GM18517 (cell line): ENCODE results near the gene TRAP1.
"Not testable (repeated sequence)": the region's sequence is repeated elsewhere in the genome, so short reads cannot be mapped to it uniquely, and the experiment has no call there.

Experiments used
- ATAC-seq: cut with Tn5 transposase; IDR thresholded peaks from one replicate; pipeline ENCODE4 v1.9.1; 2021; ENCODE audit warnings: mild to moderate bottlenecking, moderate library complexity; ENCODE audit not compliant: unreplicated experiment

TRAP1 gene

GRCh38 chr16:3674513-3675295 is 42.6 kb downstream of the TRAP1 start:
- no peak for ATAC-seq

GRCh38 chr16:3673676-3674377 is 43.5 kb downstream of the TRAP1 start:
- no peak for ATAC-seq

GRCh38 chr16:3673201-3673600 is 44.1 kb downstream of the TRAP1 start:
- ATAC-seq: no peak

- no peak for ATAC-seq
Observed at GRCh38 chr16:3672571-3673041, 44.7 kb downstream of the TRAP1 start.

- no peak for ATAC-seq
Observed at GRCh38 chr16:3671424-3671823, 45.9 kb downstream of the TRAP1 start.

GRCh38 chr16:3670711-3671110 is 46.6 kb downstream of the TRAP1 start:
- no peak for ATAC-seq

- no peak for ATAC-seq
Observed at GRCh38 chr16:3669082-3669481, 48.2 kb downstream of the TRAP1 start.

- no peak for ATAC-seq
Observed at GRCh38 chr16:3668626-3669025, 48.7 kb downstream of the TRAP1 start.

GRCh38 chr16:3665508-3665907 is 51.8 kb downstream of the TRAP1 start:
- no peak for ATAC-seq

- ATAC-seq: no peak
Observed at GRCh38 chr16:3664187-3664896, 53.0 kb downstream of the TRAP1 start.

- ATAC-seq: no peak
Observed at GRCh38 chr16:3662601-3663000, 54.7 kb downstream of the TRAP1 start.

GRCh38 chr16:3661922-3662321 is 55.4 kb downstream of the TRAP1 start:
- no peak for ATAC-seq

GRCh38 chr16:3661311-3661710 is 56.0 kb downstream of the TRAP1 start:
- ATAC-seq: no peak

- ATAC-seq: no peak
Observed at GRCh38 chr16:3659251-3659650, 58.1 kb downstream of the TRAP1 start.

GRCh38 chr16:3656491-3657468 is 60.5 kb downstream of the TRAP1 start:
- ATAC-seq: no peak

GRCh38 chr16:3656160-3656490 is 61.2 kb downstream of the TRAP1 start:
- ATAC-seq: not testable (repeated sequence)

- no peak for ATAC-seq
Observed at GRCh38 chr16:3655396-3656159, 61.7 kb downstream of the TRAP1 start.

- no peak for ATAC-seq
Observed at GRCh38 chr16:3655030-3655395, 62.3 kb downstream of the TRAP1 start.

- no peak for ATAC-seq
Observed at GRCh38 chr16:3654249-3654991, 62.9 kb downstream of the TRAP1 start, which contains the start of gene DNASE1. Gene DNASE1 (plus strand): TSS chr16:3654691. CDS start chr16:3655374, 683 bp downstream.
